Testis (tissue), 3 donors: ENCODE measurements around the gene CAPN7. TPM values are rescaled to one million over a fixed set of nuclear protein-coding genes. Genes with fewer than 3 reads are reported as not detected.

ENCODE experiments used
- DNase-seq: peaks from one replicate; pipeline ENCODE4 v3.0.0-alpha.2; 2019
- H3K27ac ChIP-seq, 2 donors: fragments of 200-600 bp; sonication (generic); one replicate each; pipeline ENCODE4 v1.5.1; 2019
- H3K27me3 ChIP-seq: fragments of 200-600 bp; sonication (generic); one replicate; pipeline ENCODE4 v1.5.1; 2019
- H3K36me3 ChIP-seq: fragments of 200-600 bp; sonication (generic); one replicate; pipeline ENCODE4 v1.5.1; 2017; ENCODE audit warnings: low read depth; ENCODE audit errors: missing control alignments
- H3K4me1 ChIP-seq: fragments of 200-600 bp; sonication (generic); one replicate; pipeline ENCODE4 v1.5.1; 2019
- H3K4me3 ChIP-seq, 2 donors: fragments of 200-600 bp; sonication (generic); one replicate each; pipeline ENCODE4 v1.5.1; 2017 to 2019
- H3K9me3 ChIP-seq: fragments of 200-600 bp; sonication (generic); one replicate; pipeline ENCODE4 v1.5.1; 2017
- POLR2A ChIP-seq: fragments of 450-650 bp; IDR thresholded peaks from one replicate; pipeline ENCODE4 v1.6.1; 2017; ENCODE audit warnings: antibody characterized with exemption, mild to moderate bottlenecking, moderate library complexity
- WGBS, 2 donors: methylation state at CpG; one replicate each; pipeline ENCODE4 v1.1.5; 2018; 5-methylcytosine and 5-hydroxymethylcytosine counted together
- intact Hi-C: fragments of 100-400 bp; cut with DNase I; formaldehyde crosslinking; loops from one replicate; pipeline ENCODE4 v1.15.1; 2023; ENCODE audit warnings: low total_unique reads
- polyA plus RNA-seq: library from polyadenylated mRNA; stranded (reverse); fragments of 350-450 nt; fragmentation: Illumina TruSeq; extraction: RNeasy Lipid Tissue Mini Kit (QIAGEN cat#74804); gene quantifications from one replicate; pipeline ENCODE4 v1.2.3, GENCODE V29; 2014; ENCODE audit warnings: low read depth, low replicate concordance; ENCODE audit not compliant: insufficient read depth
- total RNA-seq, 2 donors: library from RNA; depleted of rRNA; stranded (reverse); fragments of >200 nt; gene quantifications; one replicate each; pipeline ENCODE4 v1.2.3, GENCODE V29; 2016
- TF ChIP-seq, protein P1 (sequence below), 3 experiments: fragments of 450-650 bp in 2 of 3; fragments of 200-600 bp in 1 of 3; sonication (generic) in 1 of 3; IDR thresholded peaks; one replicate each; pipeline ENCODE4 v1.5.1; 2016 to 2019; ENCODE audit warnings: antibody characterized with exemption in 3 of 3, mild to moderate bottlenecking in 2 of 3, moderate library complexity in 1 of 3

Gene CAPN7
- total and polyA plus RNA-seq, 3 donors from 2014 or later = 31.0 to 94.7 (median 79.3) TPM

DNA sequence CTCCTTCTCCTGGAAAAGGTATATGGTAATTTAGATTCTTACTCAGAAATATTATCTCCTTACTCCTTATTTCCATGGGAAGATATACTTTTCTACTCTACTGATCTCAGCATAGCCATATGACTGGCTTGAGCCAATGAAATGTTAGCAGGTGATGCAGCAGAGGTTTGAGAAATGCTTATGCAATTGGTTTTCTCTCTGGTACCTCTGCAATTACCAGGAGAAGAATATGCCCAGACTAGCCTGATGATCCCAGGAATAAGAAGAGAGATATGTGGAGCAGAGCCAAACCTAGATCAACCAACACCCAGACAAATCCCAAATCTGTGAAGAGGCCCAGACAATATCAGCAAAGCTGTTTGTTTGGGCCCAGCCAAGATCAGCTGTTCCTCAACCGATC is 33.2 kb upstream of the CAPN7 start:
- WGBS, 2 donors = 90 to 100% methylated on average over 1 of the region's 1 CpG
- Histone ChIP-seq H3K36me3 (no peaks in the 10 kb centered on the region), H3K4me3 (no peak overlapping the region), H3K9me3 (no peaks in the 10 kb centered on the region), H3K27me3 (no peaks in the 10 kb centered on the region), H3K27ac (no peak overlapping the region), H3K4me1 (no peaks in the 10 kb centered on the region)
- DNase-seq = no peak
- TF ChIP-seq, protein P1, sequence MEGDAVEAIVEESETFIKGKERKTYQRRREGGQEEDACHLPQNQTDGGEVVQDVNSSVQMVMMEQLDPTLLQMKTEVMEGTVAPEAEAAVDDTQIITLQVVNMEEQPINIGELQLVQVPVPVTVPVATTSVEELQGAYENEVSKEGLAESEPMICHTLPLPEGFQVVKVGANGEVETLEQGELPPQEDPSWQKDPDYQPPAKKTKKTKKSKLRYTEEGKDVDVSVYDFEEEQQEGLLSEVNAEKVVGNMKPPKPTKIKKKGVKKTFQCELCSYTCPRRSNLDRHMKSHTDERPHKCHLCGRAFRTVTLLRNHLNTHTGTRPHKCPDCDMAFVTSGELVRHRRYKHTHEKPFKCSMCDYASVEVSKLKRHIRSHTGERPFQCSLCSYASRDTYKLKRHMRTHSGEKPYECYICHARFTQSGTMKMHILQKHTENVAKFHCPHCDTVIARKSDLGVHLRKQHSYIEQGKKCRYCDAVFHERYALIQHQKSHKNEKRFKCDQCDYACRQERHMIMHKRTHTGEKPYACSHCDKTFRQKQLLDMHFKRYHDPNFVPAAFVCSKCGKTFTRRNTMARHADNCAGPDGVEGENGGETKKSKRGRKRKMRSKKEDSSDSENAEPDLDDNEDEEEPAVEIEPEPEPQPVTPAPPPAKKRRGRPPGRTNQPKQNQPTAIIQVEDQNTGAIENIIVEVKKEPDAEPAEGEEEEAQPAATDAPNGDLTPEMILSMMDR (IDR thresholded peaks at IDR 0.05) = no peak
- no peak for TF ChIP-seq POLR2A
- intact Hi-C loops = no loop called here

DNA sequence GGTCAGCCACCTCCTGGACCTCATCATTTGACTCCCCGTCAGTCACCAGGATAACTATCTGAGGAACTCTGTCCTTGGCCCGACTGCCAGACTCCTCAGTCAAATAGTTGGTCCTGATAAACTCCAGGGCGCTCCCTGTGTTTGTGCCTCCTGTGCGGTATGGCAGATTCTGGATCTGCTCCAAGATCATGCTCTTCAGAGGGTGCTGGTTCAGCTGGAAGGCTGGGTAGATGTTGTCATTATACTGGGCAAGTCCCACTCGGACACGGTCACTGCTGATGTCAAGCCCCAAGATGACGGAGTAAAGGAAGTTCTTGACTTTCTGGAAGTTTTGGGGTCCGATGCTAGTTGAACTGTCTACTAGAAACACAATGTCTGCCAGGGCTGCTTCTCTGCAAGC is 31.1 kb upstream of the CAPN7 start:
- Histone ChIP-seq H3K9me3 (no peaks in the 10 kb centered on the region), H3K36me3 (no peaks in the 10 kb centered on the region), H3K27ac (no peak overlapping the region), H3K4me1 (no peaks in the 10 kb centered on the region), H3K27me3 (no peaks in the 10 kb centered on the region), H3K4me3 (no peak overlapping the region)
- peak; percentile 19 for DNase-seq
- TF ChIP-seq, protein P1 (IDR thresholded peaks at IDR 0.05) = no peak
- no peak for TF ChIP-seq POLR2A
- 72 to 79% methylated on average over 8 of the region's 8 CpGs for WGBS, 2 donors
- intact Hi-C loops = no loop called here

- no peaks in the 10 kb centered on the region for H3K4me1 ChIP-seq
- H3K4me3 ChIP-seq = no peak overlapping the region
- no peak overlapping the region for H3K27ac ChIP-seq
- intact Hi-C loops = no loop called here
- no peaks in the 10 kb centered on the region for H3K36me3 ChIP-seq
- no peak for DNase-seq
- WGBS, 2 donors = 53 to 65% methylated on average over 1 of the region's 1 CpG
- H3K9me3 ChIP-seq = no peaks in the 10 kb centered on the region
- TF ChIP-seq POLR2A = no peak
- TF ChIP-seq, protein P1 (IDR thresholded peaks at IDR 0.05) = no peak
- no peaks in the 10 kb centered on the region for H3K27me3 ChIP-seq
These were observed 30.4 kb upstream of the CAPN7 start for GRCh38 chr3:15175605-15176004.

DNA sequence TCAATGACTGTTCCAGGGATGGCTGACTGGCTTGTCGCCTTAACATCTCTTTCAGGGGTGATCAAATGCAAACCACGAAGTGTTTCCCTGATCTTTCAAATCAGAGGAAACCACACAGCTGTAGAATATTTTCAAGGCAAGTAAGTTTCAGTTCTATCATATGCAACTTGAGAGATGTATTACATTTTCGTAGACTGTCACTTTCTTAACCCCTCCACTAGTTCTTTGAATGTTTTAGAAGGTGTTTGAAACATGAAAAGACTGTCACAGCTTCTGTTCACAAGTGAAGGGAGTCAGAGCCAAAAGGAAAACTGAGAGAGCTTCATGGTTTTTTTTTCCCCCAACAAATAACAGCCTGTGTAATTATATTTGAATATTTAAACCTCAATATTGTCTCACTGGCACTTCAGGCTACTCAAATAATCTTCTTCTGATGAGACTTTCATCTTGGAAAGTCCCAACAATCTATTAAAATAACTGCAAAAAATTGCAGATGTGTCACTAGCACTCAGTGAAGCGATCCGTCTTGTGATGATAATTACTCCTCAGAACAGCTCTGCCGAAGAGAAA is 25.9 kb upstream of the CAPN7 start:
- intact Hi-C loops = no loop called here
- Histone ChIP-seq H3K27ac (no peak overlapping the region), H3K4me3 (no peak overlapping the region), H3K27me3 (no peaks in the 10 kb centered on the region), H3K4me1 (no peaks in the 10 kb centered on the region), H3K36me3 (no peaks in the 10 kb centered on the region), H3K9me3 (no peaks in the 10 kb centered on the region)
- 69 to 71% methylated on average over 6 of the region's 6 CpGs for WGBS, 2 donors
- TF ChIP-seq POLR2A = no peak
- TF ChIP-seq, protein P1 (IDR thresholded peaks at IDR 0.05) = no peak
- DNase-seq = no peak

- 93 to 94% methylated on average over 1 of the region's 1 CpG for WGBS, 2 donors
- H3K36me3 ChIP-seq = no peaks in the 10 kb centered on the region
- H3K4me3 ChIP-seq = no peak overlapping the region
- intact Hi-C loops = no loop called here
- DNase-seq = no peak
- no peaks in the 10 kb centered on the region for H3K27me3 ChIP-seq
- no peaks in the 10 kb centered on the region for H3K9me3 ChIP-seq
- no peak overlapping the region for H3K27ac ChIP-seq
- no peaks in the 10 kb centered on the region for H3K4me1 ChIP-seq
- no peak for TF ChIP-seq POLR2A
- TF ChIP-seq, protein P1 (IDR thresholded peaks at IDR 0.05) = no peak
These were observed 24.5 kb upstream of the CAPN7 start for GRCh38 chr3:15181511-15181910.
